AG04450 (cell line): ENCODE data around the gene EIPR1. TPM values are rescaled to one million over a fixed set of nuclear protein-coding genes. Genes with fewer than 3 reads are reported as not detected.

Experiments
- CTCF ChIA-PET: fragments of 300-600, 350-600 bp; formaldehyde crosslinking; extraction: SDS; loops from one replicate; lab custom pipeline; 2022; ENCODE audit warnings: antibody characterized with exemption, inconsistent platforms; lab: Charles Lee
- POLR2A ChIA-PET: fragments of 350-600 bp; formaldehyde crosslinking; extraction: SDS; loops from one replicate; lab custom pipeline; 2021; ENCODE audit warnings: antibody characterized with exemption, inconsistent platforms; lab: Yijun Ruan, JAX
- DNase-seq: peaks from one replicate; pipeline ENCODE4 v3.0.0-alpha.2; 2011; ENCODE audit warnings: low read depth, low spot score
- H3K27ac ChIP-seq: one replicate; pipeline ENCODE4 v1.5.1; 2012; ENCODE audit warnings: low read depth, low read length, control low read depth
- H3K27me3 ChIP-seq: one replicate; pipeline ENCODE4 v1.6.0; 2012; ENCODE audit warnings: low read length; ENCODE audit not compliant: control insufficient read depth, insufficient read depth
- H3K4me3 ChIP-seq: 2 replicates; pipeline ENCODE4 v1.5.1; 2011; ENCODE audit warnings: mild to moderate bottlenecking, low read depth, low read length, control low read depth
- H3K9me3 ChIP-seq: 2 replicates; pipeline ENCODE4 v1.5.1; 2012; ENCODE audit warnings: low read length; ENCODE audit not compliant: control insufficient read depth, insufficient read depth
- CTCF ChIP-seq: IDR thresholded peaks from 2 replicates; pipeline ENCODE4 v1.5.1; 2011; ENCODE audit warnings: low read depth, low read length, control low read depth, inconsistent platforms
- polyA plus RNA-seq: library from polyadenylated mRNA; depleted of rRNA; stranded (reverse); fragments of >200 nt; gene quantifications from 2 replicates; pipeline ENCODE4 v1.2.3, GENCODE V29; 2011

The EIPR1 gene
- polyA plus RNA-seq, 1 experiment = 33.2 TPM

GRCh38 chr2:3324036-3324386 lies 53.6 kb downstream of the EIPR1 start:
- Histone ChIP-seq H3K9me3 (no peaks in the 10 kb centered on the region; the same call in 1 of the 2 replicates), H3K4me3 (no peak overlapping the region), H3K27ac (no peak overlapping the region), H3K27me3 (no peaks in the 10 kb centered on the region)
- ChIA-PET CTCF (no interaction called here), POLR2A (no interaction called here)
- no peak for DNase-seq
- TF ChIP-seq CTCF = no peak

- Histone ChIP-seq H3K27me3 (no peaks in the 10 kb centered on the region), H3K27ac (no peak overlapping the region), H3K4me3 (no peak overlapping the region), H3K9me3 (no peaks in the 10 kb centered on the region; the same call in 1 of the 2 replicates)
- ChIA-PET POLR2A (no interaction called here), CTCF (no interaction called here)
- TF ChIP-seq CTCF = no peak
- DNase-seq = no peak
Measured at GRCh38 chr2:3323360-3324035, 54.1 kb downstream of the EIPR1 start.

- ChIA-PET CTCF (no interaction called here), POLR2A (no interaction called here)
- no peak for DNase-seq
- no peak for TF ChIP-seq CTCF
- Histone ChIP-seq H3K27ac (no peak overlapping the region), H3K4me3 (no peak overlapping the region), H3K27me3 (no peaks in the 10 kb centered on the region), H3K9me3 (no peaks in the 10 kb centered on the region; the same call in 1 of the 2 replicates)
Measured at GRCh38 chr2:3322311-3322970, 55.2 kb downstream of the EIPR1 start.

- Histone ChIP-seq H3K4me3 (no peak overlapping the region), H3K27ac (no peak overlapping the region), H3K9me3 (peaks cover 5% of the 10 kb centered on the region; the same call in 1 of the 2 replicates), H3K27me3 (no peaks in the 10 kb centered on the region)
- ChIA-PET POLR2A (no interaction called here), CTCF (interaction anchor here (0.9 kb wide), 1 partner anchor 102 kb away, joined by 3 read pairs; no protein-coding TSS in a partner anchor)
- no peak for DNase-seq
- no peak for TF ChIP-seq CTCF
Measured at GRCh38 chr2:3321825-3322224, 55.8 kb downstream of the EIPR1 start.
